Testis (tissue), 3 donors: ENCODE measurements around the gene ATF2. TPM values are rescaled to one million over a fixed set of nuclear protein-coding genes. Genes with fewer than 3 reads are reported as not detected.

Source experiments
- DNase-seq: peaks from one replicate; pipeline ENCODE4 v3.0.0-alpha.2; 2019
- H3K27ac ChIP-seq, 2 donors: fragments of 200-600 bp; sonication (generic); one replicate each; pipeline ENCODE4 v1.5.1; 2019
- H3K27me3 ChIP-seq: fragments of 200-600 bp; sonication (generic); one replicate; pipeline ENCODE4 v1.5.1; 2019
- H3K36me3 ChIP-seq: fragments of 200-600 bp; sonication (generic); one replicate; pipeline ENCODE4 v1.5.1; 2017; ENCODE audit warnings: low read depth; ENCODE audit errors: missing control alignments
- H3K4me1 ChIP-seq: fragments of 200-600 bp; sonication (generic); one replicate; pipeline ENCODE4 v1.5.1; 2019
- H3K4me3 ChIP-seq, 2 donors: fragments of 200-600 bp; sonication (generic); one replicate each; pipeline ENCODE4 v1.5.1; 2017 to 2019
- H3K9me3 ChIP-seq: fragments of 200-600 bp; sonication (generic); one replicate; pipeline ENCODE4 v1.5.1; 2017
- CTCF ChIP-seq, 3 experiments: fragments of 450-650 bp in 2 of 3; fragments of 200-600 bp in 1 of 3; sonication (generic) in 1 of 3; IDR thresholded peaks; one replicate each; pipeline ENCODE4 v1.5.1; 2016 to 2019; ENCODE audit warnings: antibody characterized with exemption in 3 of 3, mild to moderate bottlenecking in 2 of 3, moderate library complexity in 1 of 3
- POLR2A ChIP-seq: fragments of 450-650 bp; IDR thresholded peaks from one replicate; pipeline ENCODE4 v1.6.1; 2017; ENCODE audit warnings: antibody characterized with exemption, mild to moderate bottlenecking, moderate library complexity
- WGBS, 2 donors: methylation state at CpG; one replicate each; pipeline ENCODE4 v1.1.5; 2018; 5-methylcytosine and 5-hydroxymethylcytosine counted together
- intact Hi-C: fragments of 100-400 bp; cut with DNase I; formaldehyde crosslinking; loops from one replicate; pipeline ENCODE4 v1.15.1; 2023; ENCODE audit warnings: low total_unique reads
- polyA plus RNA-seq: library from polyadenylated mRNA; stranded (reverse); fragments of 350-450 nt; fragmentation: Illumina TruSeq; extraction: RNeasy Lipid Tissue Mini Kit (QIAGEN cat#74804); gene quantifications from one replicate; pipeline ENCODE4 v1.2.3, GENCODE V29; 2014; ENCODE audit warnings: low read depth, low replicate concordance; ENCODE audit not compliant: insufficient read depth
- total RNA-seq, 2 donors: library from RNA; depleted of rRNA; stranded (reverse); fragments of >200 nt; gene quantifications; one replicate each; pipeline ENCODE4 v1.2.3, GENCODE V29; 2016

Gene ATF2
- total and polyA plus RNA-seq, 3 donors from 2014 or later, result 59.9 to 92.2 (median 83.0) TPM

GRCh38 chr2:175203621-175204496, 35.9 kb upstream of the ATF2 start:
- Histone ChIP-seq H3K4me1 (no peaks in the 10 kb centered on the region), H3K36me3 (no peaks in the 10 kb centered on the region), H3K9me3 (no peaks in the 10 kb centered on the region), H3K27ac (no peak overlapping the region), H3K4me3 (no peak overlapping the region), H3K27me3 (no peaks in the 10 kb centered on the region)
- intact Hi-C loops, result no loop called here
- 47 to 65% methylated on average over 12 of the region's 12 CpGs for WGBS, 2 donors
- peak; percentile 67 for DNase-seq
- no peak for TF ChIP-seq POLR2A
- TF ChIP-seq CTCF (IDR thresholded peaks at IDR 0.05), result peak in 1 of 3 experiments; percentile 25

GRCh38 chr2:175195012-175195411, 27.0 kb upstream of the ATF2 start:
- TF ChIP-seq POLR2A (no peak), CTCF (IDR thresholded peaks at IDR 0.05) (no peak)
- intact Hi-C loops, result no loop called here
- Histone ChIP-seq H3K36me3 (no peaks in the 10 kb centered on the region), H3K9me3 (no peaks in the 10 kb centered on the region), H3K4me3 (no peak overlapping the region), H3K27me3 (no peaks in the 10 kb centered on the region), H3K4me1 (no peaks in the 10 kb centered on the region), H3K27ac (no peak overlapping the region)
- no peak for DNase-seq

- Histone ChIP-seq H3K9me3 (no peaks in the 10 kb centered on the region), H3K27ac (no peak overlapping the region), H3K27me3 (no peaks in the 10 kb centered on the region), H3K4me3 (no peak overlapping the region), H3K36me3 (no peaks in the 10 kb centered on the region), H3K4me1 (no peaks in the 10 kb centered on the region)
- intact Hi-C loops, result no loop called here
- DNase-seq, result no peak
- no peak for TF ChIP-seq CTCF (IDR thresholded peaks at IDR 0.05)
- TF ChIP-seq POLR2A, result no peak
- 68% methylated on average over 1 of the region's 1 CpG for WGBS, 2 donors
Observed at GRCh38 chr2:175188761-175189160, 20.8 kb upstream of the ATF2 start.

GRCh38 chr2:175187378-175187777, 19.4 kb upstream of the ATF2 start:
- 88 to 100% methylated on average over 1 of the region's 1 CpG for WGBS, 2 donors
- no peaks in the 10 kb centered on the region for H3K4me1 ChIP-seq
- no peak overlapping the region for H3K4me3 ChIP-seq
- H3K27me3 ChIP-seq, result no peaks in the 10 kb centered on the region
- H3K36me3 ChIP-seq, result no peaks in the 10 kb centered on the region
- intact Hi-C loops, result no loop called here
- H3K9me3 ChIP-seq, result no peaks in the 10 kb centered on the region
- TF ChIP-seq POLR2A, result no peak
- TF ChIP-seq CTCF (IDR thresholded peaks at IDR 0.05), result no peak
- DNase-seq, result no peak
- no peak overlapping the region for H3K27ac ChIP-seq

- DNase-seq, result no peak
- Histone ChIP-seq H3K9me3 (no peaks in the 10 kb centered on the region), H3K36me3 (no peaks in the 10 kb centered on the region), H3K4me3 (no peak overlapping the region), H3K27me3 (no peaks in the 10 kb centered on the region), H3K27ac (no peak overlapping the region), H3K4me1 (peaks cover 12% of the 10 kb centered on the region)
- intact Hi-C loops, result no loop called here
- 88 to 91% methylated on average over 2 of the region's 2 CpGs for WGBS, 2 donors
- no peak for TF ChIP-seq POLR2A
- TF ChIP-seq CTCF (IDR thresholded peaks at IDR 0.05), result no peak
Observed at GRCh38 chr2:175183674-175184073, 15.7 kb upstream of the ATF2 start.
